Measurements from ENCODE around the gene GRM8.

The GRM8 gene

DNA sequence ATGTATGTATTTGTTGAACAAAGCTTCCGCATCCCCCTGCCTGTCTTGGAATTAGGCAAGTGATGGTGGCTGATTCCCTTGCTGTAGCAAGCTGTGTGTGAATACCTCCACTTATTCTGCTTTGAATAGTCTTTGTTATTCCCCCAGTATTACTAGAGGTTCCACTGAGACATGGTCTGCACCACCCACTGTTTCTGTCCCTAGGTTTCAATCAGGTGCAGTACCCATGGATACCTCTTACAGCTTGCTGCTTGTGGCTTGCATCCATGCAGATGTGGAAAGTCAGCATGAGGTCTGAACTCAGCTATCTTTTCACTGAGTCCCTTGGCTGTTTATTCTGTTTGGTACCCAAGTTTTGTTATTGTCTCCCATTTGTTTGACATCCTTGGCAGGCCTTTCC is 447.4 kb downstream of the GRM8 start:
- DNase-seq (ENCODE audit: low read depth): no peak

DNA sequence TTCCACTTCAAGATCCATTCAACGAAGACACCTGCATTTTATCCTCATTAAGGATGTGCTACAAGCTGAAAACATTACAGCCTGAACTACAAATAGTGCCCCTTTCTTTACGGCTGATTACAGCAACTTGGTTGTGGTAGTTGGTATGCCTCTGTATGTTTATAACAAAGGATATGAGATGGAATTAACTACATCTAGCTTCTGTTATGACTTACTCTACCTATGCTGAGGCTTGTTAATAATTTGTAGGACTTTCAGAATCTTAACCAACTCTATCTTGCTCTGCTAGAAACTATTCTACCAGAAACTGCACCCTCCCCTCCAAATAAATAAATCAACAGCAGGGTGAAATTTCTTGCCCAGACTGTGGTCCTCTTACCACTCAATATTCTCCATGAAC is 448.1 kb downstream of the GRM8 start:
- DNase-seq (ENCODE audit: low read depth): no peak

DNA sequence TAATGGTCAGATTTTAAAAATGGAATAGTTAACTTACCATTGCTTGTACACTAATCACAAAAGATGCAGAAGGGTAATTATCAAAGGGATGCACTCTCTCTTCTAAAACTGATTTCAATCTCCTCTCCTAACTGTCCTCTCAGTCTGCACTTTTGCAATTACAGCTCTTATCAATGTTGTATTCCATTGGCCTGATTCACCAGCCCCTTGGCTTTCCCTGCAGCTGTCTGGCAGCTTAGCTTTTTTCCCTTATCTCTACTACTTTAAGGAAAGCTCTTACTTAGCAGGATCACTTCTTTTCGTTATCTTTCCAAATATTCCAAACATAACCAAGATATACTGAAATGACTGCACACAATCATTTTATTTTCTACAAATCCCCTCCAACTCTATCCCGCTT is 448.8 kb downstream of the GRM8 start:
- DNase-seq (ENCODE audit: low read depth): no peak

DNA sequence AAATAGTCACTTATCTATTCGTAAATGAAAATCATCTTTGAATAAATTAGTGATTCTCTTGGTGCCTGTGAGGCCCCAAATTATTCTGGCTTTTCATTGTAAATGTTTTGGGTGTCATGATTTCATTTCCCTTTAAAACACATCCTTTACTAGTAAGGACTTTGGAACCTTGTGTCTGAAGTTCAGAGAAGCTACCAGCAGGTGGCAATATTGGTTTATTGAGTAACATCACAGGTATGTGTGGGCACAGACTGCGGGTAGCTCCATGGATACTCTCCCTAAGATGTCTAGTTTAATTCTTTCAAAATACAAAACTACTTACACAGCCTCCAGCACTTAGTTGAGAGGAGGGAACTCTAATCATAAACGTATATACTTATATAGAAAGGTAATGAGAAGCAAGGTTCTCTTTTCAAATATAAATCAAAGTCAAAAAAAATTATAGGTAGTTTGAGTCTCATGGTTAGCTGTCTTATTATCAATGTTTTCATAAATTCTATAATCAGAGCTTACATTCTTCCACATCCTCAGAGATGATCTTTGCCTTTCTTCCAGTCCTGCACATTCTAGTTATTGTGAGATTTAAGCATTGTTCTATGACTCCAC is 449.6 kb downstream of the GRM8 start:
- DNase-seq (ENCODE audit: low read depth): peak; percentile 12

DNA sequence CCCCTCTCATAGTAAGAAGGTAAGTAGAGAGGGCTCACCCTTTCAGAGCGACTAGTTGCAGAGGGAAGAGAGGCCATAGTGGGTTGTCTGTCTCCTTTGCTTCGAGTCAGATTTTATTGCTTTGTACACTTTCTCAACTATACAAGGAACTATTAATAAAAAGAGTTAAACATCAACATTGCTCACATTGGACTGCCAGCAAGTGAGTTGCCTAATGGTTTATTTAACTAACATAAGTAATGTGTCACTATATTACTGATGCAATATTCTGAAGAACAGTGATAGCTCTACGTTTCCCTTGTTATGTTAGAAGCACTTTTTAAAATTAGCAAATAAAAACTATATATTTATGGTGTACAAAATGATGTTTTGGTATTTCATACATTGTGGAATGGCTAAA is 451.0 kb downstream of the GRM8 start:
- DNase-seq (ENCODE audit: low read depth): no peak

DNA sequence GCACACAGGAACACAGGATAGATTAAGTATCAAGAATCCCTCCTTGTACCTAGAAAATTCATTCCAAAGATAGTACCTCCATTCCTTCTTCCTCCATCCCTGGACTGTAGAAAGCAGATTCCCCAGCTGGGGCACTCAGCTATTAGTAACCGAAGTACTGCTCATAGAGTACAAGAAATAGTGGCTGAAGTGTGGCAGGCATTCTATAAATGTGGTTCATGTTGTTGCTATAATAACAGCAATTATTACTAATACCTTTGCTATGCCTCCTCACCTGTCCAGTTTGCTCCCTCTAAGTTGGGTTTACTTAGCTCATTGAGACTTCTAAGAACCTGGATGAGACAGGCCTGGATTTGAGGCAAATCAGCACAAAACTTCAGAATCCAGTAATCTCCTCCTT is 453.2 kb downstream of the GRM8 start:
- no peak for DNase-seq (ENCODE audit: low read depth)

DNA sequence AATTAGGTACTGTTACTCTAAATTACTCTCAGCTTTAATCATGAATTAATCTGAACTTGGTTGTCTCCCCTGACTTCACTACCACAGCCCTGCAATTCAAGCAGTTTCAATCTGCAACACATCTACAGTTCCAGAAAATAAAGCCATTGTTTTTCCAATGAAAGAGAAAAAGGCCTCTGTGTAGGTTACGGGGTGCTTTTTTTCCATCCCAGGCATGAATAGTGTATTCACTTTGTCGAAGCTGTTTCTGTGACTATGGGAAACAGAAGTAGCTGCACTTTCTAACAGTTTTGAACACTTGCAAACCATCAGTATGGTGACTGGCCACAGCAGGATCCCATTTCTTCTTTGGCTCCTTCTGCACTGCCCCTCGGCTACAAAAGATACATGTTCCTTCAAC is 460.2 kb downstream of the GRM8 start:
- DNase-seq (ENCODE audit: low read depth): no peak

DNA sequence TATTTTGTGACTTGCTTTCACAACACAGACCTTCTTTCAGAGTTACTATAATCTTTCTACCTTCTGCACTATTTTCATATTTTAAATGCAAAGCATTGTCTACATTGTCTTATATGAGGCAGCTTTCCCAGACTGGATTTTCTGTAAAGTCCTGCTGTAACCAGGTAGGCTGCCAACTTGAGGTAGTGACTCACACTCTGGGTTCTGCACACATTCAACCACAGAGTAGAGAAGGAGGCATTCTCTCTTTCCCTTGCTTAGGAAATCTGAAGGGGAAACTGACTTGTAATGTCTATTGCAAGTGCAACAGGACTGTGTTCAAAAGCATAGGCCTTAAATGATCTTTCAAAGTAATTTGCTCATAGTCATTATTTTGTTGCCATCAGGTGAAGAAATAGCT is 461.4 kb downstream of the GRM8 start:
- DNase-seq (ENCODE audit: low read depth): no peak

DNA sequence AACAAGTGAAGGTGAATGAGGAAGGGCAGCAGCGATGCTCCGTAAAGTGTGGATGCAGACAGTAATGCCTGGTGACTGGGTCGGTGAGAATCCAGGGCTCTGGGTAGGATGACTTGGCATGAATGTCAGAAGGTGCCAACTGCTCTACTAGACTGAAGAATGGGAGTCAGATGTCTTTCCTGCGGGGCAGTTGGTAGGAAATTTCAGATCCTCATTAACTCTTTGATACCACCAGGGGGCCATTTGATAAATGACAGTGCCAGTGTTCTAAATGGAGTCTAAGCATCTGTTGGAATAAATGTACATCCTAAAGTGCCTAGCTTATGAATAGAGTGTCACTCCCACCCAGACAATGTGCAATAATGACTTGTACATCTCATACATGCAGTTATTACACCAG is 462.0 kb downstream of the GRM8 start:
- no peak for DNase-seq (ENCODE audit: low read depth)

DNA sequence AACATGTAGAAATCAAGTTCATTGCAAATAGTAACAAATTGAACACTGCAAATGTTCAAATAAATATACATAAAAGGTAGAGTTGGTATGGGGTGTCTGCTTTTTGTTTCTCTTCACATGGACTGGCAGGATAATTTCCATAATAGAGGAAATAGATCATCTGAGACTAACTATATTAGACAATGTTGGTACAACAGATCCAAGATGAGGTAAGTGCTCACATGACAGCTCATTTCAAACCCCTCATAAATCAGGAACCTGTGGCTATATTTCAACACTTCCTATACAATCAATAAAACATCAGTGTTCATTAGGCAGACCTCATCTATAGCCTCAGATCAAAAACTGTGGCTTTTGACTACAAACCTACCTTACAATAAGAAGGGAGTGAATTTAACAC is 469.1 kb downstream of the GRM8 start:
- DNase-seq (ENCODE audit: low read depth): no peak

DNA sequence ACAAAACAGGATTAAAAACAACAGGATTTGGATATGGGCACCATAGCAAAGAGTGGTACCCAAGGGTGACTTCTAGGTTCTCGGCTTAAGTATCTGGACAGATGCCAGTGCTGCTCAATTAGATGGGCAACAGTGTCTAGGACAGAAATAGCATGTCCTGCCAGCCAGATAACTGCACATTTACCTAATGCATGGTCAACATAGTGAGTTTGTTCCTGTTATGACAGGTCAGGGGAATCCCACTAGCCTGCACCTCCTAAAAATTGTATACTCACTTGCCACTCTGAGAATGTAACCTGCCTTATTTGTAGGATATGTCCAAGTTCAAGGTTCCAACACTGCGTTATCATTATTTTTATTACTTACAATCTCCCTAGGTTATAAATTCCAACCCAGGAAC is 471.7 kb downstream of the GRM8 start:
- no peak for DNase-seq (ENCODE audit: low read depth)

DNA sequence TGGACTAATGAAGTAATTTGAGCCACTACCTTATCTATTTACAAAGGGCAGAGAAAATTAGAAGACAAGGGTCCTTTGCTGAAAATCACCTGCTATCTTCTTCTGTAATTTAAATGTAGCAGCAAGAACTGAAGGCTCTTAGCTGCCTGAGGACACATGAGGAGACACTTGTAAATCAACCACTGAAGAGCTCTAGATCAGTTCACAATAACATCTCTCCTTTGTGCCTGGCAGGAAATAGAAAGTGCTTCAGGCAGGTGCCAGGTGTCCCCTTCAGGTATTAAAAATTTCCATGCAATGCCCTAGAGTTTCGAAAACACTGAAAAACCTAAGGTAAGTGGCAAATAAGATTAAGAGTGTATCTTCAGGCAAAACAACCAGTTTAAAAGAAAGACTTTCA is 474.6 kb downstream of the GRM8 start:
- no peak for DNase-seq (ENCODE audit: low read depth)

DNA sequence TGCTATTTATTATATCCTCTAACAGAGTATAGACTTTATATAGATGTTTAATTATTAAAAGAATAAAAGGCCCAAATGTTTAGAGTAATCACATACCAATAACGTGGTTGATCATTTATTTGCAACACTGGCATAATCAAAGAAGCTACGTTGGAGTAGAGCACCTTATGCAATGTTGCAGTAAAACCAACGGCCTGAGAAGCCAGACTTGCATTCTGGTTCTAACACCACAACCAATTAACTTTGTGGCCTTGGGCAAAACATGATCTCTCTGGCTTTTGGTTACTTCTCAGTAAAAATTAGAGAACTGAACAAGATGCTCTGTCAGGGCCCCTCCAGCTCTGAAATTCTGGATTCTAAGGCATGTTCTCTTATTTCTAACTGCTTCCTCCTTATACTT is 476.2 kb downstream of the GRM8 start:
- DNase-seq (ENCODE audit: low read depth): no peak

DNA sequence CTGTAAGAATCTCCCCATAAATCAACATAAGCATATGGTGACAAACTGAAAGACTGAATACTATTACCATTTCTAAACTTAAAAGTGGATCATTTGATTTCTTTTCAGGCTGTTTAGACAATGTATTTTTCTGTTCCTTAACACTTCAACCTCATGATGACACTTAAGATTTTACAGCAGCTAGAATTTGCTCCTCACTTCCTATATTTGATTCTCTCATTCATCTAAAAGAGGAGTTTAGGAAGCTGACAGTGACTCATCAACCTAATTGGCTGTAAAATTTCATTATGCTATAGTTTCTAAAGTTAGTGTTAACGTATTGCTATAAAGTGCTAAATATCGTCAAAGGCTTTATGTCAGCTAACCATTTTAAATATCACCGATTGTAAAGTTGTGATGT is 478.7 kb downstream of the GRM8 start:
- no peak for DNase-seq (ENCODE audit: low read depth)

DNA sequence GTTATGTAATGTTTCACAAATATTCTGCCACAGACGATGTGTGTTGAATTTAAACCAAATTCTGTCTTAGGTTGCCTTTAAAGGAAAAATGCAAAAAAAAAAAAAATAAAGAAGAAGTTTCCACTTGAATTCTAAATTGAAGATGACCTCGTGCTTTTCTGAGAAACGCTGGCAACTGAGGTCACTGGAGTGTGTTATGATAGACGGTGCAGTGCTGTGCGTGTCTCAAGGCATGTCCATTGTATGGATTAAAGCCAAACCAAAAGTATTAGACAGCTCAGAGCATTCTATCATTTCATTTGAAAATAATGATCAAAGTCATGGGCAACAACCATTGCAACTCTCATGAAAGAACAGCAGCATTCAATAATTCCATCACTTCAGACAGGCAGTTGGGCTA is 483.9 kb downstream of the GRM8 start:
- no peak for DNase-seq (ENCODE audit: low read depth)

DNA sequence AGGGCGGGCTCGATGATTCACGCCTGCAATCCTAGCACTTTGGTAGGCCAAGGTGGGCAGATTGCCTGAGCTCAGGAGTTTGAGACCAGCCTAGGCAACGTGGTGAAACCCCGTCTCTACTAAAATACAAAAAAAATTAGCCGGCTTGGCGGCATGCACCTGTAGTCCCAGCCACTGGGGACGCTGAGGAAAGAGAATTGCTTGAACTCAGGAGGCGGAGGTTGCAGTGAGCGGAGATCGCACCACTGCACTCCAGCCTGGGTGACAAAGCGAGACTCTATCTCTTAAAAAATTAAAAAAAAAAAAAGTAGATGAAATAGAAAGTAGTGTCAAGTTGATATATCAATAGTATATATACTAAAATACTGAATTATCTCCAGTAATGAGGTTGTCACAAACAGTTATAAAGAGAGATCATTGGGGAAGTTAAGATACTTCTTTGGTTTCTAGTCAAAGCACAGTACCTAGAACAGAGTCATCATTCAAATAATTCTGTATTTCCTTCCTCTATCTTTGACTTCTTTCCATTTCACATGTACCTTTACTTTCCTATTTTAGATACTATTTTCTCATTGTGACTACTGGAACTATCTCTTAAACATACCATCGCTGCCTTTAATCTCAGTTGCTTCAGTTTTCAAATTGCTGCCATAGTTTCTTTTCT is 491.7 kb downstream of the GRM8 start:
- DNase-seq (ENCODE audit: low read depth): no peak

DNA sequence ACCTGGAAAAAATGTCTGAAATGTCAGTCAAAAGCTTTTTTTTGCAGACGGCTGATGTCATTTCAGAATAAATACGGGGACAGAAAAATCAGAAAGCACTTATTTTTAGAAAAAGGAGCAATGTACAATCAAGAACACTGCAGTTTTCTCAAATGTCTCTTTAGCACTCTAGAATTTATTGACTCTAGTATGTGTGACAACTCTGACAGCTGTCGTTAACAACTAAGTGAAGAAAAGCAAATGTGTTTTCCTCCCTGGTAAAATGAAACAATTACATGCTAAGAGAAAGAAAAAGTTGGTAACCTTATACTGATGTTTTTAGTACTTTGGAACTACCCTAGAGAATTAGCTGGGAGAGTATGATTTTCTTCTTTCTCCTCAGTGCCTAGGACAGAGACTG is 497.4 kb downstream of the GRM8 start:
- no peak for DNase-seq (ENCODE audit: low read depth)

DNA sequence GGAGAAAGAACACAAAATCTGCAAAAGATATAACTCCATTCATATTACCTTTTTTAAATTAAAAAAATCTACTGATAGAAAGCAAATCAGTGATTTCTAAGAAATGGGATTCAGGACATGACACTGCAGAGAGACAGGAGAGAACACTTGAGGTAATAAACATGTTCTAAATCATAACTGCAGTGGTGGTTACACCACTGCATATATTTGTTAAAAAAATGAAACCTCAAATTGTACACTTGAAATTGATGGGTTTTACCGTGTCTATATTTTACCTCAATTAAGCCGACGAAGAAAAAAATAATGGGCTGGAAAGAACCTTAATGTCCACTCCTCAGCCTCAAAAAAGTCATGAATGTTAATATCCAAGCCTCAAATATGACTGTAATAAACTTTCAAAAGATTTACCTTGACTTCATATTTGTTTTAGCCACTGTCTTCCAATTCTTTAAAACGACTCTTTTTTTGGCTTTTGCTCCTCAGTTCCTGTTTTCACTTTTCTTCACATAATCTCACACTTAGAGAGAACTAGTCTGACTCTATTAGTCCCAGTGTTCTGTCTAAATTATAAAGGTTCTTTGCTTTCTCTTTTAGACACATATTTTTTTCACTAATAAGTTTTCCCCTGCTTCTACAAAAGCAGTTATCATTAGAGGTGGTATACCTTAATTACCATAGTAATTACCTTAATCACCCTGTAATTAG is 502.4 kb downstream of the GRM8 start:
- DNase-seq (ENCODE audit: low read depth): no peak

DNA sequence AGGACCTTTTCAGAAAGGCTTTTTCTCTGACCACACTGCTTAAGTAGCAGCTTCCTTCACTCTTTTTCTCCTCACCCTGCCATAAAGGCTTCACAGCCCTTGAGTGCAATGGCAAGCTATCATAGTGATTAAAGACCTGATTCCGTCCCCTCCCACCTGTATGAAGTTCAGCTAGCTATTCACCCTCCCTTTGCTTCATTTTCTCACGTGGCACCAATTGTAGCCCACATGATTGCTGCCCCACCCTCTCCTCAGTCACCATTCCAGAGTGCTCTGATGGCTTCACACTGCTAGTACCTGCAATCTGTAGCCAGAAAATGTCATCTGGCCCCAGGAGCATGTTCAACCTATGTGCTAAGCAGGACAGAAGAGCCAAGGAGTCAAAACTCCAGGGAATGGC is 523.8 kb downstream of the GRM8 start:
- DNase-seq (ENCODE audit: low read depth): no peak

DNA sequence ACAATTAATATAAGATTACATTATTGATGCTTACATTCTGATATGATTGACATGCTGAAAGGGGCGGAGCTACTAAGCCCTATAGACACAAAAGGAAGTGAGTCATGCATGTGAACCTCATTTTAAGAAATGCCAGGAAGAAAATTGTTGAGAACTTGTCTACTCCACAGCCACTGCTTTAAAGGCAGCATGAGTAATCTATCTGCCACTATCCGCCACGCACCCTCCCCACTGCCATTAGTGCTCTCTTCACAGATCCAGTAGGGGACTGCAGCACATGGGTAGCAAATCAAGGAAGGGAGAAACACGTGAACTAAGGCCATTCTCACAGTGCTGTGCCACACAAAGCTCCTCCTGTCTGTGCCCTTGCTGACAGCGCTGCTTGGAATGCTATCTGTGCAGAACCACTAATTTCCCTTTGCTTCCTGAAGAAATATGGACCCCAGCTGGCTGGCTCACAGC is 524.8 kb downstream of the GRM8 start:
- DNase-seq (ENCODE audit: low read depth): no peak

DNA sequence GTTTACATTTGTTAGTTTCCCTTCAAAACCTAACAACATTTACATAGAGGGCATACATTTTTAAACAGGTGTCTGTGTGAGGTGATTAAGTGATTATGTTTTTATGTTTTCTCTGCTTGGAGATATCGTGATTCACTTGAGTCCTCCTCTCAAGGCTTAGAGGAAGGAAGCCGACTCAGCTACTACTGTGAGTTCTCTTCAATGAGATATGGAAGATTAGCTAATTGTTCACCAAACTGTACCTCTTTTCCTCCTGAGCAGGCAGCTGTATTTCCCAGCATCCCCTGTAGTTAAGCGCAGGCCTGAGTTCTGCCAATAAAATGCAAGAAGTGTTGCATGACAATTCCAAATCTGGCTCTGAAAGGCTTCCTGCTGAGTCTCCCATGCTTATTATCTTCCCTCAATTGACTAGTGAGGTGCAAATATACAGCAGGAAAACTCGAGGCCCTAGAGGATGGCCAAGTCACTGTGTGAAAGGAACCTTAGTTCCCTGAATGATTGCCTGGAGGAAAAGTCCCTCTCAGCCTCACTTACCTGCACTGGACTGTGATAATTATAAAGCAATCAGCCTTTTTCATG is 528.7 kb downstream of the GRM8 start:
- no peak for DNase-seq (ENCODE audit: low read depth)

DNA sequence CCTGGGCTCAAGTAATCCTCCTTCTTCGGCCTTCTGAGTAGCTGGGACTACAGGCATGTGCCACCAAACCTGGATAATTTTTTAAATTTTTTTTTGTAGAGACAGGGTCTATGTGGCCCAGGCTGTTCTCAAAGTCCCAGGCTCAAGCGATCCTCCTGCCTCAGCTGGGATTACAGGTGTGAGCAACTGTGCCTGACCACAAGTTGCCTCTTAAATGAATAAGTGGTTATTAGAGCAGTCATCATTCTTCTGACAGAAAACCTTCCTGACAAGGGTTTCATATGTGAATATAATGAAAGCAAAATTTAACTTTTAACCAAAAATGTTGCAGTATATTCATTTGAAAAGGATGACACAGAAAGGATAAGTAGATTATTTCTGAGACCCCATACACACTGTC is 532.5 kb downstream of the GRM8 start:
- DNase-seq (ENCODE audit: low read depth): no peak

DNA sequence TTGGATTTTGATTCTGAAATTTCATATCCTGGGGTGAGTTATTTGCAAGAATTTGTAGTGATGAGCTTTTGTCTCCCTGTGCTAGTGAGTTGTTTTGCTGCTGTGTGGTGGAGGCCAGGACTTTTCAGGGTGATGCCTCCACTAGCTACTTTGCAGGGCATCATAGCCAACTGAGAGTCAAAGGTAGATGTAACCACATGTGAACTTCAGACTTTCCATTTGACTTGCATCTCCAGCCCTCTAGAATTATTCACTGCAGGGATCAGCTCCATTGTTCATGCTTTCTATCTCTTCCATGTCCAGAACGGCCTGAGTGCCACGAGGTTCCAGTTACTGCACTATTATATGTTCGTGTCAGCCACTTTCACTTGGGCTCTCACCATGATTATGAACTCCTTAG is 534.3 kb downstream of the GRM8 start:
- no peak for DNase-seq (ENCODE audit: low read depth)
